ENCODE measurements around the gene UTP25.
A peak's percentile ranks its signal among the peaks of the same experiment; 100 is the strongest.

Gene UTP25

GRCh38 chr1:209862391-209863356 is 34.9 kb downstream of the UTP25 start:
- DNase-seq (ENCODE audit: insufficient read length, low spot score) (no peak), FAIRE-seq (no peak)
- TF ChIP-seq CTCF (IDR thresholded peaks at IDR 0.05; ENCODE audit: insufficient read depth, missing control alignments) = no peak

GRCh38 chr1:209863766-209864485 is 36.2 kb downstream of the UTP25 start:
- TF ChIP-seq CTCF (IDR thresholded peaks at IDR 0.05; ENCODE audit: insufficient read depth, missing control alignments) = no peak

GRCh38 chr1:209866201-209866600 is 38.4 kb downstream of the UTP25 start:
- no peak for TF ChIP-seq CTCF (IDR thresholded peaks at IDR 0.05; ENCODE audit: insufficient read depth, missing control alignments)
- DNase-seq (ENCODE audit: insufficient read length, low spot score) = no peak
- FAIRE-seq = no peak

More at GRCh38 chr1:209863766-209864485, 36.2 kb downstream of the UTP25 start:
- FAIRE-seq = no peak
- no peak for DNase-seq (ENCODE audit: insufficient read length, low spot score)

GRCh38 chr1:209869291-209870149 is 41.7 kb downstream of the UTP25 start:
- FAIRE-seq = peak; percentile 78
- DNase-seq (ENCODE audit: insufficient read length, low spot score) = no peak
- no peak for TF ChIP-seq CTCF (IDR thresholded peaks at IDR 0.05; ENCODE audit: insufficient read depth, missing control alignments)

GRCh38 chr1:209870151-209870831 is 42.5 kb downstream of the UTP25 start:
- TF ChIP-seq CTCF (IDR thresholded peaks at IDR 0.05; ENCODE audit: insufficient read depth, missing control alignments) = no peak
- no peak for DNase-seq (ENCODE audit: insufficient read length, low spot score)
- FAIRE-seq = peak; percentile 82

- DNase-seq (ENCODE audit: insufficient read length, low spot score) (no peak), FAIRE-seq (peak; percentile 93)
- TF ChIP-seq CTCF (IDR thresholded peaks at IDR 0.05; ENCODE audit: insufficient read depth, missing control alignments) = no peak
Observed at GRCh38 chr1:209871006-209871405, 43.2 kb downstream of the UTP25 start.

Measured in D721Med (cell line).